K562 (cell line): ENCODE results near the gene MYO1A. TPM values are rescaled to one million over a fixed set of nuclear protein-coding genes. Genes with fewer than 3 reads are reported as not detected.
A peak's percentile ranks its signal among the peaks of the same experiment; 100 is the strongest.

Source experiments
- ATAC-seq: fragments of 200-7000 bp; cut with Tn5 transposase; 3 replicates; pipeline ENCODE4 v1.9.1; 2020; ENCODE audit warnings: moderate library complexity
- BruUV-seq: library from RNA; stranded (reverse); fragments of 400-500 nt; replicated peaks from 2 replicates; lab custom pipeline; 2021; lab: Mats Ljungman, UMichigan
- CTCF ChIA-PET: fragments of 300-600 bp; formaldehyde crosslinking; extraction: SDS; loops from one replicate; lab custom pipeline; 2021; ENCODE audit warnings: low intra/inter-chr PET ratio; lab: Yijun Ruan, JAX
- POLR2A ChIA-PET: fragments of 300-600, 350-650 bp; sonication (Branson Sonifier 250); formaldehyde crosslinking; extraction: SDS; loops from one replicate; lab custom pipeline; 2021; ENCODE audit warnings: antibody characterized with exemption, inconsistent platforms; lab: Yijun Ruan, JAX
- DNase-seq, 4 experiments: peaks; one replicate each; pipeline versions ENCODE4 v3.0.0 to v3.0.0-alpha.2; 2011 to 2018; ENCODE audit warnings: low spot score in 3 of 4, mixed read lengths in 3 of 4; ENCODE audit errors: extremely low read depth in 1 of 4
- FAIRE-seq: peaks from 2 replicates; lab custom pipeline; 2011; peaks lifted over from hg19 to GRCh38; lab: Jason Lieb, UNC
- H2AFZ ChIP-seq: 2 replicates; pipeline ENCODE4 v1.6.0; 2011; ENCODE audit warnings: low read depth, low read length, control low read depth, inconsistent platforms
- H3K27ac ChIP-seq: fragments of 200-600 bp; 3 replicates; pipeline ENCODE4 v1.8.0; 2011; ENCODE audit warnings: low read depth, mild to moderate bottlenecking, control low read depth, inconsistent platforms, low read length, moderate library complexity, mixed read lengths; ENCODE audit errors: extremely low read depth
- H3K27me3 ChIP-seq, 2 experiments: fragments of 300-600 bp in 1 of 2; 2 replicates in 1 of 2; 3 replicates in 1 of 2; pipeline versions ENCODE4 v1.6.0 to v1.8.0; 2011; ENCODE audit warnings: inconsistent platforms in 2 of 2, low read length in 2 of 2, mild to moderate bottlenecking in 1 of 2, mixed read lengths in 1 of 2, moderate library complexity in 1 of 2; ENCODE audit not compliant: control insufficient read depth in 2 of 2, insufficient read depth in 2 of 2
- H3K36me3 ChIP-seq: fragments of 300-600 bp; 3 replicates; pipeline ENCODE4 v1.8.0; 2011; ENCODE audit warnings: mild to moderate bottlenecking, low read length, inconsistent platforms; ENCODE audit not compliant: control insufficient read depth, insufficient read depth
- H3K4me1 ChIP-seq, 2 experiments: fragments of 200-600 bp in 1 of 2; replicated peaks in 1 of 2; 2 replicates in 1 of 2; 3 replicates in 1 of 2; pipeline versions ENCODE4 v1.5.1 to v1.8.0; 2011; ENCODE audit warnings: inconsistent platforms in 2 of 2, low read length in 2 of 2, mild to moderate bottlenecking in 1 of 2, mixed read lengths in 1 of 2, moderate library complexity in 1 of 2; ENCODE audit not compliant: control insufficient read depth in 2 of 2, insufficient read depth in 2 of 2
- H3K4me2 ChIP-seq: 2 replicates; pipeline ENCODE4 v1.6.1; 2011; ENCODE audit warnings: low read length, control low read depth, inconsistent platforms, mixed read lengths; ENCODE audit not compliant: insufficient read depth
- H3K4me3 ChIP-seq: fragments of 200-600 bp; sonication (generic), shearing (Covaris generic); 2 replicates; pipeline ENCODE4 v1.5.1; 2016; ENCODE audit warnings: control low read depth, inconsistent platforms
- H3K79me2 ChIP-seq: fragments of 200-600 bp; 3 replicates; pipeline ENCODE4 v1.8.0; 2011; ENCODE audit warnings: low read length, inconsistent platforms; ENCODE audit not compliant: control insufficient read depth, insufficient read depth
- H3K9ac ChIP-seq, 2 experiments: 2 replicates each; pipeline versions ENCODE4 v1.6.0 to v1.6.1; 2011; ENCODE audit warnings: low read depth in 2 of 2, low read length in 2 of 2, control low read depth in 1 of 2, inconsistent platforms in 1 of 2, mild to moderate bottlenecking in 1 of 2, mixed read lengths in 1 of 2; ENCODE audit not compliant: insufficient read depth in 1 of 2
- H3K9me1 ChIP-seq: one replicate; pipeline ENCODE4 v1.6.0; 2011; ENCODE audit warnings: inconsistent platforms, mild to moderate bottlenecking, low read length, moderate library complexity; ENCODE audit not compliant: control insufficient read depth, insufficient read depth
- H3K9me3 ChIP-seq: replicated peaks from 2 replicates; pipeline ENCODE4 v1.5.1; 2011; ENCODE audit warnings: low read depth, low read length, inconsistent platforms; ENCODE audit not compliant: control insufficient read depth, insufficient read depth
- H4K20me1 ChIP-seq: replicated peaks from 2 replicates; pipeline ENCODE4 v1.6.1; 2011; ENCODE audit warnings: low read length, inconsistent platforms, mixed read lengths; ENCODE audit not compliant: control insufficient read depth, insufficient read depth
- CBFA2T3 ChIP-seq: fragments of 450-650 bp; IDR thresholded peaks from 2 replicates; pipeline ENCODE4 v1.6.1; 2017
- CHD4 ChIP-seq: fragments of 200-600 bp; sonication (generic); IDR thresholded peaks from 3 replicates; pipeline ENCODE4 v1.6.1; 2012; ENCODE audit warnings: low read depth, mild to moderate bottlenecking, mixed read lengths, low read length, inconsistent platforms; ENCODE audit not compliant: insufficient read depth, insufficient replicate concordance, poor library complexity, severe bottlenecking
- DPF2 ChIP-seq: fragments of 450-650 bp; IDR thresholded peaks from 2 replicates; pipeline ENCODE4 v1.6.1; 2016
- MTA1 ChIP-seq: fragments of 450-650 bp; IDR thresholded peaks from 2 replicates; pipeline ENCODE4 v1.6.1; 2017; ENCODE audit warnings: borderline replicate concordance
- NRF1 ChIP-seq, 2 experiments: fragments of 450-650 bp; IDR thresholded peaks in 1 of 2; conservative IDR thresholded peaks in 1 of 2; 2 replicates each; pipeline ENCODE4 v1.6.1; 2014; ENCODE audit warnings: mild to moderate bottlenecking in 2 of 2
- RBM34 ChIP-seq: fragments of 200-400 bp; formaldehyde crosslinking; IDR thresholded peaks from 2 replicates; pipeline ENCODE4 v1.6.1; 2018; ENCODE audit warnings: low read length, borderline replicate concordance; ENCODE audit not compliant: insufficient read depth
- RFX5 ChIP-seq: IDR thresholded peaks from 2 replicates; pipeline ENCODE4 v1.6.1; 2011; ENCODE audit warnings: low read depth, mild to moderate bottlenecking, improper control_type of control experiment, low read length
- SMARCC2 ChIP-seq: fragments of 450-650 bp; IDR thresholded peaks from 2 replicates; pipeline ENCODE4 v1.6.1; 2017; ENCODE audit warnings: antibody characterized with exemption, moderate library complexity, mild to moderate bottlenecking, low read depth
- SMARCE1 ChIP-seq: fragments of 450-650 bp; IDR thresholded peaks from 2 replicates; pipeline ENCODE4 v1.7.1; 2016; ENCODE audit warnings: mild to moderate bottlenecking
- TAL1 ChIP-seq: fragments of 450-650 bp; IDR thresholded peaks from 2 replicates; pipeline ENCODE4 v1.6.1; 2016; ENCODE audit warnings: mild to moderate bottlenecking
- ZBTB7A ChIP-seq: IDR thresholded peaks from 2 replicates; pipeline ENCODE4 v1.6.1; 2011; ENCODE audit warnings: low read depth, mild to moderate bottlenecking, low read length, moderate library complexity, borderline replicate concordance; ENCODE audit not compliant: control insufficient read depth
- ZFP30 ChIP-seq: fragments of 250-450 bp; sonication (Bioruptor Pico); IDR thresholded peaks from 2 replicates; pipeline ENCODE4 v1.8.0; 2022; ENCODE audit warnings: moderate library complexity, mild to moderate bottlenecking, inconsistent platforms, borderline replicate concordance
- WGBS: fragments of 100-300 bp; shearing (Covaris generic); methylation state at CpG from one replicate; pipeline ENCODE4 v1.1.6; 2016; ENCODE audit warnings: low coverage, mixed read lengths; ENCODE audit not compliant: insufficient coverage; ENCODE audit errors: missing lambda C conversion rate; 5-methylcytosine and 5-hydroxymethylcytosine counted together
- in situ Hi-C: fragments of 300-500 bp; cut with MboI; formaldehyde crosslinking; loops from 4 replicates; pipeline ENCODE4 v1.15.0; 2018; ENCODE audit warnings: inconsistent platforms, mixed read lengths
- intact Hi-C: fragments of 100-400 bp; cut with micrococcal nuclease; formaldehyde crosslinking; loops from 2 replicates; pipeline ENCODE4 v1.14.2; 2022
- polyA plus RNA-seq, 8 experiments: library from polyadenylated mRNA; depleted of rRNA in 4 of 8; stranded (reverse) in 5 of 8; unstranded in 3 of 8; fragments of >200 nt; fragmentation: Nextera tagmentation in 2 of 8; fragmentation: Illumina TruSeq in 1 of 8; extraction: Ambion mirVana in 2 of 8; extraction: Trizol in 1 of 8; gene quantifications; 2 replicates each; pipeline versions ENCODE4 v1.2.1 to v1.2.3, GENCODE V29; 2011 to 2014; ENCODE audit warnings: inconsistent platforms in 1 of 8, missing spikeins in 1 of 8
- total RNA-seq, 7 experiments: library from RNA; depleted of rRNA in 6 of 7; stranded (reverse); fragments of >200 nt in 6 of 7; fragmentation: Illumina TruSeq in 2 of 7; extraction: Trizol in 2 of 7; gene quantifications; 2 replicates each; pipeline versions ENCODE4 v1.2.1 to v1.2.3, GENCODE V29; 2011 to 2021; ENCODE audit warnings: low replicate concordance in 1 of 7
- TF ChIP-seq, protein P1 (sequence below): fragments of 200-800 bp; sonication (Bioruptor generic); IDR thresholded peaks from 2 replicates; pipeline ENCODE4 v1.6.1; 2017; ENCODE audit warnings: missing genetic modification characterization, missing compliant biosample characterization
- TF ChIP-seq, protein P2 (sequence below), 2 experiments: IDR thresholded peaks in 1 of 2; conservative IDR thresholded peaks in 1 of 2; 2 replicates each; pipeline ENCODE4 v1.6.1; 2016; ENCODE audit warnings: low read depth in 2 of 2, mild to moderate bottlenecking in 1 of 2, missing compliant biosample characterization in 1 of 2, missing genetic modification characterization in 1 of 2, moderate library complexity in 1 of 2
- TF ChIP-seq, protein P3 (sequence below): IDR thresholded peaks from 2 replicates; pipeline ENCODE4 v1.6.1; 2012; ENCODE audit warnings: low read depth, low read length, improper control_type of control experiment, borderline replicate concordance
- TF ChIP-seq, protein P4 (sequence below): fragments of 250-450 bp; sonication (Bioruptor Pico); IDR thresholded peaks from 2 replicates; pipeline ENCODE4 v1.8.0; 2021; ENCODE audit warnings: moderate library complexity, mild to moderate bottlenecking, inconsistent platforms

MYO1A gene
- total and polyA plus RNA-seq, 9 of the 15 experiments (the other 6 are each of a cell fraction or from before 2014, with no cell fraction given): 0.03 to 0.29 (median 0.14) TPM; not detected in 2

DNA sequence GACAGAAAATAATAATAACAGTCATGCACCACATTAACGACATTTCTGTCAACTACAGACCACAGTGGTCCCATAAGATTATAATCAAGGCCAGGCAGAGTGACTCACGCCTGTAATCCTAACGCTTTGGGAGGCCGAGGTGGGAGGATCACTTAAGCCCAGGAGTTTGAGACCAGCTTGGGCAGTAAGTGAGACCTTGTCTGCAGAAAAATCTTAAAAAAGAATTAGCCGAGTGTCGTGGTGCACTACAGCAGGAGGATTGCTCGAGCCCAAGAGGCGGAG is 47.6 kb upstream of the MYO1A start:
- peak; percentile 70 for FAIRE-seq
- in situ Hi-C loops: no loop called here
- CTCF ChIA-PET: no interaction called here
- TF ChIP-seq, protein P1, sequence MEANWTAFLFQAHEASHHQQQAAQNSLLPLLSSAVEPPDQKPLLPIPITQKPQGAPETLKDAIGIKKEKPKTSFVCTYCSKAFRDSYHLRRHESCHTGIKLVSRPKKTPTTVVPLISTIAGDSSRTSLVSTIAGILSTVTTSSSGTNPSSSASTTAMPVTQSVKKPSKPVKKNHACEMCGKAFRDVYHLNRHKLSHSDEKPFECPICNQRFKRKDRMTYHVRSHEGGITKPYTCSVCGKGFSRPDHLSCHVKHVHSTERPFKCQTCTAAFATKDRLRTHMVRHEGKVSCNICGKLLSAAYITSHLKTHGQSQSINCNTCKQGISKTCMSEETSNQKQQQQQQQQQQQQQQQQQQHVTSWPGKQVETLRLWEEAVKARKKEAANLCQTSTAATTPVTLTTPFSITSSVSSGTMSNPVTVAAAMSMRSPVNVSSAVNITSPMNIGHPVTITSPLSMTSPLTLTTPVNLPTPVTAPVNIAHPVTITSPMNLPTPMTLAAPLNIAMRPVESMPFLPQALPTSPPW (CRISPR knock-in tag): peak; percentile 28; the same call in 1 of the 2 replicates
- 0 out of 4 replicates have a peak, but pooled peaks of 1 of the 2 experiments have one; percentile 13 for TF ChIP-seq NRF1 (conservative IDR thresholded peaks at IDR 0.05 in 1 of 2, IDR thresholded peaks at IDR 0.05 in 1 of 2)
- TF ChIP-seq, protein P2, sequence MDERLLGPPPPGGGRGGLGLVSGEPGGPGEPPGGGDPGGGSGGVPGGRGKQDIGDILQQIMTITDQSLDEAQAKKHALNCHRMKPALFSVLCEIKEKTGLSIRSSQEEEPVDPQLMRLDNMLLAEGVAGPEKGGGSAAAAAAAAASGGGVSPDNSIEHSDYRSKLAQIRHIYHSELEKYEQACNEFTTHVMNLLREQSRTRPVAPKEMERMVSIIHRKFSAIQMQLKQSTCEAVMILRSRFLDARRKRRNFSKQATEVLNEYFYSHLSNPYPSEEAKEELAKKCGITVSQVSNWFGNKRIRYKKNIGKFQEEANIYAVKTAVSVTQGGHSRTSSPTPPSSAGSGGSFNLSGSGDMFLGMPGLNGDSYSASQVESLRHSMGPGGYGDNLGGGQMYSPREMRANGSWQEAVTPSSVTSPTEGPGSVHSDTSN (CRISPR knock-in tag; IDR thresholded peaks at IDR 0.05; ENCODE audit: low read depth): no peak
- TF ChIP-seq, protein P2 (tag; conservative IDR thresholded peaks at IDR 0.05; ENCODE audit: low read depth): no peak
- no peak for TF ChIP-seq CHD4
- no peak for TF ChIP-seq RFX5
- 0 out of 2 replicates have a peak, but pooled peaks have one; percentile 31 for TF ChIP-seq SMARCC2
- TF ChIP-seq ZBTB7A: 0 out of 2 replicates have a peak, but pooled peaks have one; percentile 18
- TF ChIP-seq, protein P3, sequence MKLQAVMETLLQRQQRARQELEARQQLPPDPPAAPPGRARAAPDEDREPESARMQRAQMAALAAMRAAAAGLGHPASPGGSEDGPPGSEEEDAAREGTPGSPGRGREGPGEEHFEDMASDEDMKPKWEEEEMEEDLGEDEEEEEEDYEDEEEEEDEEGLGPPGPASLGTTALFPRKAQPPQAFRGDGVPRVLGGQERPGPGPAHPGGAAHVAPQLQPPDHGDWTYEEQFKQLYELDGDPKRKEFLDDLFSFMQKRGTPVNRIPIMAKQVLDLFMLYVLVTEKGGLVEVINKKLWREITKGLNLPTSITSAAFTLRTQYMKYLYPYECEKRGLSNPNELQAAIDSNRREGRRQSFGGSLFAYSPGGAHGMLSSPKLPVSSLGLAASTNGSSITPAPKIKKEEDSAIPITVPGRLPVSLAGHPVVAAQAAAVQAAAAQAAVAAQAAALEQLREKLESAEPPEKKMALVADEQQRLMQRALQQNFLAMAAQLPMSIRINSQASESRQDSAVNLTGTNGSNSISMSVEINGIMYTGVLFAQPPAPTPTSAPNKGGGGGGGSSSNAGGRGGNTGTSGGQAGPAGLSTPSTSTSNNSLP: 0 out of 2 replicates have a peak, but pooled peaks have one; percentile 19
- TF ChIP-seq CBFA2T3: peak; percentile 22; the same call in 1 of the 2 replicates
- peak; percentile 84; the same call in 1 of the 2 replicates for TF ChIP-seq SMARCE1
- TF ChIP-seq DPF2: peak; percentile 81
- TF ChIP-seq TAL1: 0 out of 2 replicates have a peak, but pooled peaks have one; percentile 9
- TF ChIP-seq RBM34: no peak
- no peak for TF ChIP-seq ZFP30 (CRISPR knock-in tag)
- TF ChIP-seq MTA1: peak; percentile 40; the same call in 1 of the 2 replicates
- TF ChIP-seq, protein P4, sequence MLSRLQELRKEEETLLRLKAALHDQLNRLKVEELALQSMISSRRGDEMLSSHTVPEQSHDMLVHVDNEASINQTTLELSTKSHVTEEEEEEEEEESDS (CRISPR knock-in tag): no peak

More for the DNA sequence above, 47.6 kb upstream of the MYO1A start:
- DNase-seq (peak in 3 of 4 experiments; percentile 11 to 59 (median 33)), ATAC-seq (no peak)
- Histone ChIP-seq H3K27ac (peak overlapping the region; percentile 52), H3K27me3 (no peaks in the 10 kb centered on the region; a peak in 1 of 5 replicates), H3K9me3 (no peaks in the 10 kb centered on the region), H3K9ac (peak overlapping the region; percentile 20 to 65; a peak in 2 of 4 replicates), H3K79me2 (peaks cover 7% of the 10 kb centered on the region; the same call in 2 of the 3 replicates), H3K4me2 (no peak overlapping the region), H3K36me3 (peaks cover 64% of the 10 kb centered on the region), H3K9me1 (no peaks in the 10 kb centered on the region), H2AFZ (peak overlapping the region; percentile 24; the same call in 1 of the 2 replicates), H4K20me1 (no peaks in the 10 kb centered on the region; the same call in 1 of the 2 replicates), H3K4me1 (peaks cover 42 to 59% of the 10 kb centered on the region in 2 experiments), H3K4me3 (no peak overlapping the region)
- intact Hi-C loops: no loop called here
- POLR2A ChIA-PET: interaction anchor here (0.6 to 5.1 kb wide), 8 partner anchors 8 to 63 kb away, joined by 3 to 32 read pairs (median 4); partner anchors contain the start of gene STAT6
- WGBS: 17% methylated on average over 8 of the region's 8 CpGs
- no TSS peak for BruUV-seq
